ENCODE measurements around the gene IL17RC.
"Not testable (repeated sequence)": the region's sequence is repeated elsewhere in the genome, so short reads cannot be mapped to it uniquely, and the experiment has no call there.

The IL17RC gene

DNA sequence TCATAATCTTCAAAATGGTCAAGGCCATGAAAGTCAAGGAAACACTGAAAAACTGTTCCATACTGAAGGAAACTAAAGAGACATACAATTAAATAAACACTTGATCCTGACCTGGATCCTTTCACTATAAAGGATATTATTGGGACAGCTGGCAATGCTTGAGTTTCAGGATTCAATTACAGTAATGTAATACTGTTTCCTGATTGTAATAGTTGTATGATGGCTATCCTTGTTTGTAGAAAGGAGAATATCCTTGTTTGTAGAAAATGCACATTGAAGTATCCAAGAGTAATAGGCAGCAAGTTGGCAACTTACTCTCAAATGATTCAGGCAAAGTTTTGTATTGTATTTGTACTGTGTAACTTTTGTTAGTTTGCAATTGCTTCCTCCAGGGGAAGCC is 41.5 kb upstream of the IL17RC start:
- TF ChIP-seq CTCF (IDR thresholded peaks at IDR 0.05; ENCODE audit: low read depth, low read length) (no peak), EZH2phosphoT487 (IDR thresholded peaks at IDR 0.05; ENCODE audit: low read depth) (no peak)
- Histone ChIP-seq H3K4me1 (ENCODE audit: low read length) (peaks cover 4% of the 10 kb centered on the region; the same call in 1 of the 2 replicates), H3K27ac (ENCODE audit: low read length) (no peak overlapping the region), H2AFZ (ENCODE audit: low read depth, low read length) (no peak overlapping the region), H3K36me3 (replicated peaks; ENCODE audit: low read depth, low read length) (no peaks in the 10 kb centered on the region), H3K9ac (ENCODE audit: low read length) (no peak overlapping the region), H3K4me3 (ENCODE audit: low read length) (no peak overlapping the region), H3K9me3 (ENCODE audit: insufficient read depth, low read length) (no peaks in the 10 kb centered on the region), H3K27me3 (ENCODE audit: low read depth, low read length) (no peaks in the 10 kb centered on the region), H3K4me2 (ENCODE audit: low read length) (no peak overlapping the region), H4K20me1 (ENCODE audit: insufficient read depth, low read length) (no peaks in the 10 kb centered on the region), H3K79me2 (ENCODE audit: low read length) (no peaks in the 10 kb centered on the region)

DNA sequence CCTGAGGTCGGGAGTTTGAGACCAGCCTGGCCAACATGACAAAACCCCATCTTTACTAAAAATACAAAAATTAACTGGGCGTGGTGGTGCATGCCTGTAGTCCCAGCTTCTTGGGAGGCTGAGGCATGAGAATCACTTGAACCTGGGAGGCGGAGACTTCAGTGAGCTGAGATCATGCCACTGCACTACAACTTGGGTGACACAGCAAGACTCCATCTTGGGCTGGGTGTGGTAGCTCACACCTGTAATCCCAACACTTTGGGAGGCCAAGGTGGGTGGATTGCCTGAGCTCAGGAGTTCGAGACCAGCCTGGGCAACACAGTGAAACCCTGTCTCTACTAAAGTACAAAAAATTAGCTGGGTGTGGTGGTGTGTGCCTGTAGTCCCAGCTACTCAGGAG is 40.6 kb upstream of the IL17RC start:
- not testable (repeated sequence) for H3K27ac ChIP-seq (ENCODE audit: low read length); H3K4me2 ChIP-seq (ENCODE audit: low read length)

GRCh38 chr3:9876991-9877390 is 39.9 kb upstream of the IL17RC start:
- no peak overlapping the region for H3K27ac ChIP-seq (ENCODE audit: low read length)
- H3K36me3 ChIP-seq (replicated peaks; ENCODE audit: low read depth, low read length): no peaks in the 10 kb centered on the region
- H3K27me3 ChIP-seq (ENCODE audit: low read depth, low read length): no peaks in the 10 kb centered on the region
- H3K4me1 ChIP-seq (ENCODE audit: low read length): peaks cover 4% of the 10 kb centered on the region; the same call in 1 of the 2 replicates
- H3K4me3 ChIP-seq (ENCODE audit: low read length): no peak overlapping the region
- no peak for TF ChIP-seq CTCF (IDR thresholded peaks at IDR 0.05; ENCODE audit: low read depth, low read length)
- no peak for TF ChIP-seq EZH2phosphoT487 (IDR thresholded peaks at IDR 0.05; ENCODE audit: low read depth)
- no peaks in the 10 kb centered on the region for H3K9me3 ChIP-seq (ENCODE audit: insufficient read depth, low read length)
- no peak overlapping the region for H3K9ac ChIP-seq (ENCODE audit: low read length)
- no peaks in the 10 kb centered on the region for H4K20me1 ChIP-seq (ENCODE audit: insufficient read depth, low read length)
- H3K79me2 ChIP-seq (ENCODE audit: low read length): no peaks in the 10 kb centered on the region
- H3K4me2 ChIP-seq (ENCODE audit: low read length): no peak overlapping the region
- no peak overlapping the region for H2AFZ ChIP-seq (ENCODE audit: low read depth, low read length)

More for the DNA sequence above, 40.6 kb upstream of the IL17RC start:
- not testable (repeated sequence) for H3K4me3 ChIP-seq (ENCODE audit: low read length); H4K20me1 ChIP-seq (ENCODE audit: insufficient read depth, low read length); H3K36me3 ChIP-seq (replicated peaks; ENCODE audit: low read depth, low read length); H3K79me2 ChIP-seq (ENCODE audit: low read length); H3K9ac ChIP-seq (ENCODE audit: low read length); H3K9me3 ChIP-seq (ENCODE audit: insufficient read depth, low read length); H3K4me1 ChIP-seq (ENCODE audit: low read length); H2AFZ ChIP-seq (ENCODE audit: low read depth, low read length); H3K27me3 ChIP-seq (ENCODE audit: low read depth, low read length)

GRCh38 chr3:9878700-9879099 is 38.2 kb upstream of the IL17RC start:
- Histone ChIP-seq H3K27ac (ENCODE audit: low read length) (no peak overlapping the region), H3K36me3 (replicated peaks; ENCODE audit: low read depth, low read length) (no peaks in the 10 kb centered on the region), H3K9ac (ENCODE audit: low read length) (no peak overlapping the region), H3K9me3 (ENCODE audit: insufficient read depth, low read length) (no peaks in the 10 kb centered on the region), H4K20me1 (ENCODE audit: insufficient read depth, low read length) (no peaks in the 10 kb centered on the region), H3K4me1 (ENCODE audit: low read length) (peaks cover 4% of the 10 kb centered on the region; the same call in 1 of the 2 replicates), H3K4me3 (ENCODE audit: low read length) (no peak overlapping the region), H3K4me2 (ENCODE audit: low read length) (no peak overlapping the region), H3K79me2 (ENCODE audit: low read length) (no peaks in the 10 kb centered on the region), H3K27me3 (ENCODE audit: low read depth, low read length) (no peaks in the 10 kb centered on the region), H2AFZ (ENCODE audit: low read depth, low read length) (no peak overlapping the region)
- TF ChIP-seq EZH2phosphoT487 (IDR thresholded peaks at IDR 0.05; ENCODE audit: low read depth) (no peak), CTCF (IDR thresholded peaks at IDR 0.05; ENCODE audit: low read depth, low read length) (no peak)
